Measurements from ENCODE around the gene FBXW5.

Gene FBXW5

GRCh38 chr9:136977223-136977622 is 32.7 kb upstream of the FBXW5 start, which contains the start of gene PTGDS:
TSS of gene PTGDS (plus strand) at chr9:136977504. CDS start at chr9:136977579, 75 bp downstream.
- DNase-seq, result no peak

- DNase-seq, result no peak
Measured at GRCh38 chr9:136975644-136976043, 31.1 kb upstream of the FBXW5 start.

GRCh38 chr9:136974817-136975535 is 30.4 kb upstream of the FBXW5 start:
- no peak for DNase-seq

- DNase-seq, result no peak
Measured at GRCh38 chr9:136973618-136974617, 29.4 kb upstream of the FBXW5 start.

- DNase-seq, result no peak
Measured at GRCh38 chr9:136972743-136973142, 28.2 kb upstream of the FBXW5 start.

- no peak for DNase-seq
Measured at GRCh38 chr9:136972335-136972734, 27.8 kb upstream of the FBXW5 start.

- DNase-seq, result no peak
Measured at GRCh38 chr9:136971746-136972145, 27.2 kb upstream of the FBXW5 start.

- no peak for DNase-seq
Measured at GRCh38 chr9:136970361-136970760, 25.8 kb upstream of the FBXW5 start.

- DNase-seq, result no peak
Measured at GRCh38 chr9:136969774-136970173, 25.2 kb upstream of the FBXW5 start.

- no peak for DNase-seq
Measured at GRCh38 chr9:136969150-136969549, 24.6 kb upstream of the FBXW5 start.

GRCh38 chr9:136968333-136969127 is 24.0 kb upstream of the FBXW5 start:
- no peak for DNase-seq

GRCh38 chr9:136965771-136966484 is 21.4 kb upstream of the FBXW5 start:
- DNase-seq, result no peak

GRCh38 chr9:136964833-136965422 is 20.4 kb upstream of the FBXW5 start:
- DNase-seq, result no peak

- no peak for DNase-seq
Measured at GRCh38 chr9:136964171-136964689, 19.7 kb upstream of the FBXW5 start.

GRCh38 chr9:136963751-136964150 is 19.2 kb upstream of the FBXW5 start:
- DNase-seq, result no peak

GRCh38 chr9:136963341-136963740 is 18.8 kb upstream of the FBXW5 start:
- no peak for DNase-seq

GRCh38 chr9:136962701-136963248 is 18.2 kb upstream of the FBXW5 start:
- no peak for DNase-seq

GRCh38 chr9:136962163-136962562 is 17.6 kb upstream of the FBXW5 start:
- DNase-seq, result no peak

GRCh38 chr9:136961279-136962065 is 16.9 kb upstream of the FBXW5 start:
- no peak for DNase-seq

GRCh38 chr9:136960938-136961275 is 16.4 kb upstream of the FBXW5 start:
- DNase-seq, result no peak
